ENCODE results near the gene ADAMTSL1.
"Not testable (repeated sequence)": the region's sequence is repeated elsewhere in the genome, so short reads cannot be mapped to it uniquely, and the experiment has no call there.

The ADAMTSL1 gene

GRCh38 chr9:18837402-18837801 is 363.4 kb downstream of the ADAMTSL1 start:
- in situ Hi-C loops (cut with HindIII; ENCODE audit: low sequenced_read_pairs), result no loop called here

- in situ Hi-C loops (cut with HindIII; ENCODE audit: low sequenced_read_pairs), result no loop called here
These were observed 373.8 kb downstream of the ADAMTSL1 start for GRCh38 chr9:18847576-18848275.

- in situ Hi-C loops (cut with HindIII; ENCODE audit: low sequenced_read_pairs), result no loop called here
These were observed 374.7 kb downstream of the ADAMTSL1 start for GRCh38 chr9:18848657-18849056.

- in situ Hi-C loops (cut with HindIII; ENCODE audit: low sequenced_read_pairs), result no loop called here
These were observed 375.3 kb downstream of the ADAMTSL1 start for GRCh38 chr9:18849270-18849669.

GRCh38 chr9:18849890-18850677 is 376.1 kb downstream of the ADAMTSL1 start:
- in situ Hi-C loops (cut with HindIII; ENCODE audit: low sequenced_read_pairs), result no loop called here

GRCh38 chr9:18851069-18851795 is 377.3 kb downstream of the ADAMTSL1 start:
- in situ Hi-C loops (cut with HindIII; ENCODE audit: low sequenced_read_pairs), result no loop called here

- in situ Hi-C loops (cut with HindIII; ENCODE audit: low sequenced_read_pairs), result no loop called here
These were observed 381.7 kb downstream of the ADAMTSL1 start for GRCh38 chr9:18855656-18856055.

GRCh38 chr9:18857334-18857733 is 383.4 kb downstream of the ADAMTSL1 start:
- in situ Hi-C loops (cut with HindIII; ENCODE audit: low sequenced_read_pairs), result no loop called here

GRCh38 chr9:18857769-18858168 is 383.8 kb downstream of the ADAMTSL1 start:
- in situ Hi-C loops (cut with HindIII; ENCODE audit: low sequenced_read_pairs), result no loop called here

- in situ Hi-C loops (cut with HindIII; ENCODE audit: low sequenced_read_pairs), result no loop called here
These were observed 387.9 kb downstream of the ADAMTSL1 start for GRCh38 chr9:18861609-18862544.

- in situ Hi-C loops (cut with HindIII; ENCODE audit: low sequenced_read_pairs), result no loop called here
These were observed 389.8 kb downstream of the ADAMTSL1 start for GRCh38 chr9:18863791-18864190.

GRCh38 chr9:18864516-18864915 is 390.6 kb downstream of the ADAMTSL1 start:
- in situ Hi-C loops (cut with HindIII; ENCODE audit: low sequenced_read_pairs), result no loop called here

- in situ Hi-C loops (cut with HindIII; ENCODE audit: low sequenced_read_pairs), result no loop called here
These were observed 391.6 kb downstream of the ADAMTSL1 start for GRCh38 chr9:18865542-18865941.

GRCh38 chr9:18866121-18866831 is 392.3 kb downstream of the ADAMTSL1 start:
- in situ Hi-C loops (cut with HindIII; ENCODE audit: low sequenced_read_pairs), result no loop called here

GRCh38 chr9:18869725-18870124 is 395.8 kb downstream of the ADAMTSL1 start:
- in situ Hi-C loops (cut with HindIII; ENCODE audit: low sequenced_read_pairs), result no loop called here

- in situ Hi-C loops (cut with HindIII; ENCODE audit: low sequenced_read_pairs), result no loop called here
These were observed 400.1 kb downstream of the ADAMTSL1 start for GRCh38 chr9:18874069-18874468.

- in situ Hi-C loops (cut with HindIII; ENCODE audit: low sequenced_read_pairs), result not testable (repeated sequence)
These were observed 401.0 kb downstream of the ADAMTSL1 start for GRCh38 chr9:18874990-18875389.

- in situ Hi-C loops (cut with HindIII; ENCODE audit: low sequenced_read_pairs), result no loop called here
These were observed 404.0 kb downstream of the ADAMTSL1 start for GRCh38 chr9:18877984-18878383.

GRCh38 chr9:18881758-18882157 is 407.8 kb downstream of the ADAMTSL1 start:
- in situ Hi-C loops (cut with HindIII; ENCODE audit: low sequenced_read_pairs), result no loop called here

- in situ Hi-C loops (cut with HindIII; ENCODE audit: low sequenced_read_pairs), result no loop called here
These were observed 413.6 kb downstream of the ADAMTSL1 start for GRCh38 chr9:18887546-18887945.
